ENCODE results near the gene TAF1A. TPM values are rescaled to one million over a fixed set of nuclear protein-coding genes. Genes with fewer than 3 reads are reported as not detected.

TAF1A gene
- total RNA-seq, 4 donors from 2014 or later: 2.0 to 30.1 (median 5.6) TPM

DNA sequence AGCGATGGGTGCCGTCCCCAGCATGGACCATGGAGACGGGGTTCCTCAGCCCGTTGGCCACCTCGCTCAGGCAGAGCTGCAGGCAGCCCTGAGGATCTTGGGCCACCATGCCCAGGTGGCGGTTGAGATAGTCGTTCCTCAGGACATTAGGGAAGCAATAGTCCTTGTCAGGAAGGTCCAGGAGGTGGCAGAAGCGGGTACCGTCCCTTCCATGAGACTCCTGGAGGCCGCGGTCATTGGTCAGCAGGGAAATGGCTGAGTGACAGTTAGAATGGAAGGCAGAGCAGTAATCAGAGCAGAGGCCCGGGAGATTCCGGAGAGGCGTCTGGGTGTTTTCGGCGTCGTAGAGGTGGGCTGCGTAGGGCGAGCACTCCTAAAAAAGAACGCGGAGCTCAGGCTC, 45.9 kb downstream of the TAF1A start:
- Histone ChIP-seq H3K27me3 (no peaks in the 10 kb centered on the region), H3K9me3 (no peaks in the 10 kb centered on the region), H3K36me3 (no peaks in the 10 kb centered on the region), H3K4me1 (no peaks in the 10 kb centered on the region), H3K4me3 (no peak overlapping the region), H3K27ac (no peak overlapping the region)
- DNase-seq: no peak
- TF ChIP-seq POLR2A (IDR thresholded peaks at IDR 0.05): no peak
- TF ChIP-seq, protein P1, sequence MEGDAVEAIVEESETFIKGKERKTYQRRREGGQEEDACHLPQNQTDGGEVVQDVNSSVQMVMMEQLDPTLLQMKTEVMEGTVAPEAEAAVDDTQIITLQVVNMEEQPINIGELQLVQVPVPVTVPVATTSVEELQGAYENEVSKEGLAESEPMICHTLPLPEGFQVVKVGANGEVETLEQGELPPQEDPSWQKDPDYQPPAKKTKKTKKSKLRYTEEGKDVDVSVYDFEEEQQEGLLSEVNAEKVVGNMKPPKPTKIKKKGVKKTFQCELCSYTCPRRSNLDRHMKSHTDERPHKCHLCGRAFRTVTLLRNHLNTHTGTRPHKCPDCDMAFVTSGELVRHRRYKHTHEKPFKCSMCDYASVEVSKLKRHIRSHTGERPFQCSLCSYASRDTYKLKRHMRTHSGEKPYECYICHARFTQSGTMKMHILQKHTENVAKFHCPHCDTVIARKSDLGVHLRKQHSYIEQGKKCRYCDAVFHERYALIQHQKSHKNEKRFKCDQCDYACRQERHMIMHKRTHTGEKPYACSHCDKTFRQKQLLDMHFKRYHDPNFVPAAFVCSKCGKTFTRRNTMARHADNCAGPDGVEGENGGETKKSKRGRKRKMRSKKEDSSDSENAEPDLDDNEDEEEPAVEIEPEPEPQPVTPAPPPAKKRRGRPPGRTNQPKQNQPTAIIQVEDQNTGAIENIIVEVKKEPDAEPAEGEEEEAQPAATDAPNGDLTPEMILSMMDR (IDR thresholded peaks at IDR 0.05): no peak
- intact Hi-C loops (cut with DNase I; ENCODE audit: low total_unique reads): no loop called here

DNA sequence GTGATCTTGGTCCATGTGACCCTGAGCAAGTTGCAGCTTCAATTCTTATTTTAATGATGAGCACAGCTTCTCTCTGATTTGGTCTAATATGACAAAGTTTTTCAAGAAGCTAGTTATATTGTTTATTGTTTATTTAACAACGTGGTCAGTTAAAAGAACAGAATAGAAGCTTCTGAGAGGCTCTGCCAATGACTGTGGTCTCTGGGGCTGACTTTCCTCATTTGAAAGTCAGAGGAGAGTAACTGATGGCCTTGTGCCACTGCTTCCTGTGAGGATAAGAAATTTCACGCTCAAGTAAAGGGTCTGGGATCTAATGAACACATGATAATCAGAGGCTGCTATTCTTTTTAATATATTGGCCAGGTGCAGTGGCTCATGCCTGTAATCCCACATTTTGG, 49.1 kb downstream of the TAF1A start:
- no peaks in the 10 kb centered on the region for H3K36me3 ChIP-seq
- TF ChIP-seq POLR2A (IDR thresholded peaks at IDR 0.05): no peak
- TF ChIP-seq, protein P1 (IDR thresholded peaks at IDR 0.05): no peak
- H3K27me3 ChIP-seq: no peaks in the 10 kb centered on the region
- no peak overlapping the region for H3K27ac ChIP-seq
- no peaks in the 10 kb centered on the region for H3K4me1 ChIP-seq
- intact Hi-C loops (cut with DNase I; ENCODE audit: low total_unique reads): no loop called here
- H3K9me3 ChIP-seq: no peaks in the 10 kb centered on the region
- H3K4me3 ChIP-seq: no peak overlapping the region
- DNase-seq: no peak

DNA sequence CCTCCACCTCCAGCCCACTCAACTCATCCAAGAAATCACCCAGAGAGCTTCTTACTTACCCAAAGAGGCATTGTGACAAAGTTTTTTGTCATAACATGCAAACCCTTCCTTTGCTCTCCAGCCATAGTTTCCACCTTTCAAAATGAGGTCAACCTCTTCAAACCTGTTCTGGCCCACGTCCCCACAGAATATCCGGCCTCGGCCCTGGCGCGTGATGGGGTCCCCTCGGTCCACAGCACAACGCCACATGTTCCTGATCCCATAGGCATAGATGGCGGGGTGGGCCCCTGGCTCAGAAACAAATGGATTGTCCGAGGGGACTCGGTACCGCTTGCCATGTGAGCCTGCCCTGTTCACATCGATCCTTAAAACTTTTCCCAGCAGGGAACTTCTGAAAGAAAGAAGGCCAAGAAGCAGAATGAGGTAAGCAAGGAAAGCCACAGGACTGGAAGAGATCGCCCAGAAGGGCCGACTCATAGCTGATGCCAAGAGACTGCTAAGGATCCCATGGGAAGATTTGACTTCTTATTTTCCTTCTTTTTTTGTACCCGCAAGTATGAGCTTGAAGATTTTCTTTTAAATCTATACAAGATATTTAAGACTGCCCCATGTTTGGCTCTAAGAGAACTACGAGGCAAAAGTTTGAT, 49.7 kb downstream of the TAF1A start:
- H3K4me1 ChIP-seq: no peaks in the 10 kb centered on the region
- no peaks in the 10 kb centered on the region for H3K36me3 ChIP-seq
- H3K4me3 ChIP-seq: no peak overlapping the region
- no peaks in the 10 kb centered on the region for H3K9me3 ChIP-seq
- no peak for DNase-seq
- no peak overlapping the region for H3K27ac ChIP-seq
- intact Hi-C loops (cut with DNase I; ENCODE audit: low total_unique reads): no loop called here
- TF ChIP-seq, protein P1 (IDR thresholded peaks at IDR 0.05): no peak
- TF ChIP-seq POLR2A (IDR thresholded peaks at IDR 0.05): no peak
- H3K27me3 ChIP-seq: no peaks in the 10 kb centered on the region

DNA sequence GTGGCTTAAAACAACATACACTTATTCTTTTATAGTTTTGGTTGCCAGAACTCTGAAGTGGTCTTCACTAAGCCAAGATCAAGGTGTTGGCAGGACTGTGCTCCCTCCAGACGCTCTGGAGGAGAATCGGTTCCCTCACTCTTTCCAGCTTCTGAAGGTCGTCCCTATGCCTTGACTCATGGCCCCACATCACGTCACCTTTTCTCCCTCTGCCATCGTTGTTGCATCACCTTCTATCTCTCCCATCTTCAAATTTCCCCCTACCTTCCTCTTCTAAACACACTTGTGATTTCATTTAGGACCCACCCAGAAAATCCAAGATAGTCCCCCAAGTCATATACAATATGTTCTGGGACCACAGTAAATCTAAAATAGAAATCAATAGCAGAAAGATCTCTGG, 54.3 kb downstream of the TAF1A start:
- Histone ChIP-seq H3K9me3 (no peaks in the 10 kb centered on the region), H3K4me3 (no peak overlapping the region), H3K4me1 (no peaks in the 10 kb centered on the region), H3K36me3 (no peaks in the 10 kb centered on the region), H3K27ac (no peak overlapping the region), H3K27me3 (no peaks in the 10 kb centered on the region)
- DNase-seq: no peak
- intact Hi-C loops (cut with DNase I; ENCODE audit: low total_unique reads): no loop called here
- no peak for TF ChIP-seq POLR2A (IDR thresholded peaks at IDR 0.05)
- TF ChIP-seq, protein P1 (IDR thresholded peaks at IDR 0.05): no peak

DNA sequence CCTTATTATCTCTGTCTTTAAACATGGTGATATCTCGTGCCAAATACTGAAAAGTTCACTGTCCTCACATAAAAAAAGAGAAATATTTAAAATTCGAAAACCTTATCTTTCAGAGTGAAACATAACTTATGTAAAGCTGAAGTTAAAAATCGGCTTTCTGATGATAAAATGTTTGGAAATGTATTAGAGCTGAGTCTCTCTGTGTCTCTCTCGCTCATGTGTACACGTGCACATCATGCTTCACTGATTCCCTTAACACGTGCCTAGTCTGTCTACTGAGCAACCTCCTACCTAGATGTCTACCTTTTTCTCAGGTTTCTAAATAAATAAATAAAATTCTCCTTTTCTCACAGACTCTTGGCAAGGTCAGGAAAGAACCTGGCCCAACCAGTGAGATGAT, 58.9 kb downstream of the TAF1A start:
- no peak overlapping the region for H3K4me3 ChIP-seq
- H3K9me3 ChIP-seq: no peaks in the 10 kb centered on the region
- TF ChIP-seq, protein P1 (IDR thresholded peaks at IDR 0.05): no peak
- no peak for TF ChIP-seq POLR2A (IDR thresholded peaks at IDR 0.05)
- DNase-seq: no peak
- H3K36me3 ChIP-seq: no peaks in the 10 kb centered on the region
- no peaks in the 10 kb centered on the region for H3K4me1 ChIP-seq
- no peak overlapping the region for H3K27ac ChIP-seq
- intact Hi-C loops (cut with DNase I; ENCODE audit: low total_unique reads): no loop called here
- H3K27me3 ChIP-seq: no peaks in the 10 kb centered on the region

Measured in uterus (tissue), 4 donors.